HepG2 (cell line): ENCODE data around the gene AKT2.

Experiments used
- POLR2A ChIP-seq, 2 experiments: IDR thresholded peaks; 2 replicates each; pipeline ENCODE4 v1.6.1; 2011; ENCODE audit warnings: low read depth in 2 of 2, low read length in 2 of 2, mild to moderate bottlenecking in 1 of 2, moderate library complexity in 1 of 2; ENCODE audit not compliant: insufficient read depth in 1 of 2
- TF ChIP-seq, protein P1 (sequence below): sonication (generic); formaldehyde crosslinking; IDR thresholded peaks from 2 replicates; pipeline ENCODE4 v1.4.0; 2020; ENCODE audit warnings: mild to moderate bottlenecking, missing genetic modification reagents
- TF ChIP-seq, protein P2 (sequence below): sonication (generic); formaldehyde crosslinking; IDR thresholded peaks from 2 replicates; pipeline ENCODE4 v1.4.0; 2020; ENCODE audit warnings: mild to moderate bottlenecking, missing genetic modification reagents, borderline replicate concordance

DNA sequence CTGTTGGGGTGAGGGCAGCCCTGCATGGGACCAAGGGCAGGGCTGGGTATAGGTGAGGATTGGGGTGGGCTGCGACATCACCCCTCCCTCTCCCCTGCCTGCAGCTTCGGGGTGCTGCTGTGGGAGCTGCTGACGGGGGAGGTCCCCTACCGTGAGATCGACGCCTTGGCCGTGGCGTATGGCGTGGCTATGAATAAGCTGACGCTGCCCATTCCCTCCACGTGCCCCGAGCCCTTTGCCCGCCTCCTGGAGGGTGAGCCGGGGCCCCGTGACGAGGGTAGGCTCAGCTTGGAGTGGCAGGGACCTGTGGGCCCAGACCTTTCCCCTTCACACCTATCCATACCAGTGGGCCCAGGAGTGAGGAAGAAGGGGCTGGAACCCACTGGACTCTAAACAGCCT is 80.8 kb downstream of the AKT2 start:
- TF ChIP-seq, protein P1, sequence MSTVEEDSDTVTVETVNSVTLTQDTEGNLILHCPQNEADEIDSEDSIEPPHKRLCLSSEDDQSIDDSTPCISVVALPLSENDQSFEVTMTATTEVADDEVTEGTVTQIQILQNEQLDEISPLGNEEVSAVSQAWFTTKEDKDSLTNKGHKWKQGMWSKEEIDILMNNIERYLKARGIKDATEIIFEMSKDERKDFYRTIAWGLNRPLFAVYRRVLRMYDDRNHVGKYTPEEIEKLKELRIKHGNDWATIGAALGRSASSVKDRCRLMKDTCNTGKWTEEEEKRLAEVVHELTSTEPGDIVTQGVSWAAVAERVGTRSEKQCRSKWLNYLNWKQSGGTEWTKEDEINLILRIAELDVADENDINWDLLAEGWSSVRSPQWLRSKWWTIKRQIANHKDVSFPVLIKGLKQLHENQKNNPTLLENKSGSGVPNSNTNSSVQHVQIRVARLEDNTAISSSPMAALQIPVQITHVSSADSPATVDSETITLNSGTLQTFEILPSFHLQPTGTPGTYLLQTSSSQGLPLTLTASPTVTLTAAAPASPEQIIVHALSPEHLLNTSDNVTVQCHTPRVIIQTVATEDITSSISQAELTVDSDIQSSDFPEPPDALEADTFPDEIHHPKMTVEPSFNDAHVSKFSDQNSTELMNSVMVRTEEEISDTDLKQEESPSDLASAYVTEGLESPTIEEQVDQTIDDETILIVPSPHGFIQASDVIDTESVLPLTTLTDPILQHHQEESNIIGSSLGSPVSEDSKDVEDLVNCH (CRISPR knock-in tag) = no peak
- TF ChIP-seq, protein P2, sequence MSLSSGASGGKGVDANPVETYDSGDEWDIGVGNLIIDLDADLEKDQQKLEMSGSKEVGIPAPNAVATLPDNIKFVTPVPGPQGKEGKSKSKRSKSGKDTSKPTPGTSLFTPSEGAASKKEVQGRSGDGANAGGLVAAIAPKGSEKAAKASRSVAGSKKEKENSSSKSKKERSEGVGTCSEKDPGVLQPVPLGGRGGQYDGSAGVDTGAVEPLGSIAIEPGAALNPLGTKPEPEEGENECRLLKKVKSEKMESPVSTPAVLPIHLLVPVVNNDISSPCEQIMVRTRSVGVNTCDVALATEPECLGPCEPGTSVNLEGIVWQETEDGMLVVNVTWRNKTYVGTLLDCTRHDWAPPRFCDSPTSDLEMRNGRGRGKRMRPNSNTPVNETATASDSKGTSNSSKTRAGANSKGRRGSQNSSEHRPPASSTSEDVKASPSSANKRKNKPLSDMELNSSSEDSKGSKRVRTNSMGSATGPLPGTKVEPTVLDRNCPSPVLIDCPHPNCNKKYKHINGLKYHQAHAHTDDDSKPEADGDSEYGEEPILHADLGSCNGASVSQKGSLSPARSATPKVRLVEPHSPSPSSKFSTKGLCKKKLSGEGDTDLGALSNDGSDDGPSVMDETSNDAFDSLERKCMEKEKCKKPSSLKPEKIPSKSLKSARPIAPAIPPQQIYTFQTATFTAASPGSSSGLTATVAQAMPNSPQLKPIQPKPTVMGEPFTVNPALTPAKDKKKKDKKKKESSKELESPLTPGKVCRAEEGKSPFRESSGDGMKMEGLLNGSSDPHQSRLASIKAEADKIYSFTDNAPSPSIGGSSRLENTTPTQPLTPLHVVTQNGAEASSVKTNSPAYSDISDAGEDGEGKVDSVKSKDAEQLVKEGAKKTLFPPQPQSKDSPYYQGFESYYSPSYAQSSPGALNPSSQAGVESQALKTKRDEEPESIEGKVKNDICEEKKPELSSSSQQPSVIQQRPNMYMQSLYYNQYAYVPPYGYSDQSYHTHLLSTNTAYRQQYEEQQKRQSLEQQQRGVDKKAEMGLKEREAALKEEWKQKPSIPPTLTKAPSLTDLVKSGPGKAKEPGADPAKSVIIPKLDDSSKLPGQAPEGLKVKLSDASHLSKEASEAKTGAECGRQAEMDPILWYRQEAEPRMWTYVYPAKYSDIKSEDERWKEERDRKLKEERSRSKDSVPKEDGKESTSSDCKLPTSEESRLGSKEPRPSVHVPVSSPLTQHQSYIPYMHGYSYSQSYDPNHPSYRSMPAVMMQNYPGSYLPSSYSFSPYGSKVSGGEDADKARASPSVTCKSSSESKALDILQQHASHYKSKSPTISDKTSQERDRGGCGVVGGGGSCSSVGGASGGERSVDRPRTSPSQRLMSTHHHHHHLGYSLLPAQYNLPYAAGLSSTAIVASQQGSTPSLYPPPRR (CRISPR knock-in tag) = no peak
- TF ChIP-seq POLR2A (IDR thresholded peaks at IDR 0.05; ENCODE audit: insufficient read depth in 1 of 2, low read depth in 2 of 2, low read length in 2 of 2) = no peak
